ENCODE measurements around the gene MINDY1. TPM values are rescaled to one million over a fixed set of nuclear protein-coding genes. Genes with fewer than 3 reads are reported as not detected.

MINDY1 gene
- total RNA-seq, 1 donor from 2014 or later: 11.2 TPM

GRCh38 chr1:151036356-151036755 lies 29.7 kb upstream of the MINDY1 start, which contains the start of gene BNIPL:
Gene BNIPL, plus strand, starts transcription at chr1:151036586. Its CDS starts 140 bp downstream, at chr1:151036726.
- no peak within 1 kb of the TSS for H3K4me3 Mint-ChIP-seq (ENCODE audit: unreplicated experiment)

GRCh38 chr1:151035167-151035566 lies 28.5 kb upstream of the MINDY1 start:
- no peaks in the 10 kb centered on the region for H3K9me3 Mint-ChIP-seq (ENCODE audit: unreplicated experiment)
- H3K4me1 Mint-ChIP-seq (ENCODE audit: unreplicated experiment): no peaks in the 10 kb centered on the region
- no peak for DNase-seq (ENCODE audit: low spot score)
- H3K4me3 Mint-ChIP-seq (ENCODE audit: unreplicated experiment): peak overlapping the region; percentile 2
- TF ChIP-seq, protein P1, sequence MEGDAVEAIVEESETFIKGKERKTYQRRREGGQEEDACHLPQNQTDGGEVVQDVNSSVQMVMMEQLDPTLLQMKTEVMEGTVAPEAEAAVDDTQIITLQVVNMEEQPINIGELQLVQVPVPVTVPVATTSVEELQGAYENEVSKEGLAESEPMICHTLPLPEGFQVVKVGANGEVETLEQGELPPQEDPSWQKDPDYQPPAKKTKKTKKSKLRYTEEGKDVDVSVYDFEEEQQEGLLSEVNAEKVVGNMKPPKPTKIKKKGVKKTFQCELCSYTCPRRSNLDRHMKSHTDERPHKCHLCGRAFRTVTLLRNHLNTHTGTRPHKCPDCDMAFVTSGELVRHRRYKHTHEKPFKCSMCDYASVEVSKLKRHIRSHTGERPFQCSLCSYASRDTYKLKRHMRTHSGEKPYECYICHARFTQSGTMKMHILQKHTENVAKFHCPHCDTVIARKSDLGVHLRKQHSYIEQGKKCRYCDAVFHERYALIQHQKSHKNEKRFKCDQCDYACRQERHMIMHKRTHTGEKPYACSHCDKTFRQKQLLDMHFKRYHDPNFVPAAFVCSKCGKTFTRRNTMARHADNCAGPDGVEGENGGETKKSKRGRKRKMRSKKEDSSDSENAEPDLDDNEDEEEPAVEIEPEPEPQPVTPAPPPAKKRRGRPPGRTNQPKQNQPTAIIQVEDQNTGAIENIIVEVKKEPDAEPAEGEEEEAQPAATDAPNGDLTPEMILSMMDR (IDR thresholded peaks at IDR 0.05; ENCODE audit: unreplicated experiment): no peak
- no peaks in the 10 kb centered on the region for H3K27me3 Mint-ChIP-seq (ENCODE audit: unreplicated experiment)
- H3K27ac Mint-ChIP-seq (ENCODE audit: unreplicated experiment): no peak overlapping the region
- H3K36me3 Mint-ChIP-seq (ENCODE audit: low read depth, unreplicated experiment): peaks cover 25% of the 10 kb centered on the region

More at GRCh38 chr1:151036356-151036755, 29.7 kb upstream of the MINDY1 start, which contains the start of gene BNIPL:
- TF ChIP-seq, protein P1 (IDR thresholded peaks at IDR 0.05; ENCODE audit: unreplicated experiment): no peak
- H3K4me1 Mint-ChIP-seq (ENCODE audit: unreplicated experiment): no peaks in the 10 kb centered on the region
- no peak within 1 kb of the TSS for H3K27ac Mint-ChIP-seq (ENCODE audit: unreplicated experiment)
- no peaks in the 10 kb centered on the region for H3K27me3 Mint-ChIP-seq (ENCODE audit: unreplicated experiment)
- H3K36me3 Mint-ChIP-seq (ENCODE audit: low read depth, unreplicated experiment): peaks cover 21% of the 10 kb centered on the region
- DNase-seq (ENCODE audit: low spot score): no peak
- no peaks in the 10 kb centered on the region for H3K9me3 Mint-ChIP-seq (ENCODE audit: unreplicated experiment)

DNA sequence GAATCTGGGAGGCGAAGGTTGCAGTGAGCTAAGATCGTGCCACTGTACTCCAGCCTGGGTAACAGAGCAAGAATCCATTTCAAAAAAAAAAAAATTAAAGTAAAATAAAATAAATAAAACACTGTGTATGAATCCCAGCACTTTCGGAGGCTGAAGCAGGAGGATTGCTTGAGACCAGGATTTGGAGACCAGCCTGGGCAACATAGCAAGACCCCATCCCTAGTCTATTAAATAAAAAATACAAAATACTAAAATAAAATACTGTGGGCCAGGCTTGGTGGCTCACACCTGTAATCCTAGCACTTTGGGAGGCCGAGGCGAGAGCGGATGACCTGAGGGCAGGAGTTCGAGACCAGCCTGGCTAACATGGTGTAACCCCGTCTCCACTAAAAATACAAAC lies 25.5 kb upstream of the MINDY1 start:
- Mint-ChIP-seq H3K9me3 (ENCODE audit: unreplicated experiment) (no peaks in the 10 kb centered on the region), H3K4me3 (ENCODE audit: unreplicated experiment) (no peak overlapping the region), H3K4me1 (ENCODE audit: unreplicated experiment) (no peaks in the 10 kb centered on the region), H3K27ac (ENCODE audit: unreplicated experiment) (no peak overlapping the region), H3K27me3 (ENCODE audit: unreplicated experiment) (no peaks in the 10 kb centered on the region), H3K36me3 (ENCODE audit: low read depth, unreplicated experiment) (peaks cover 35% of the 10 kb centered on the region)
- TF ChIP-seq, protein P1 (IDR thresholded peaks at IDR 0.05; ENCODE audit: unreplicated experiment): no peak
- DNase-seq (ENCODE audit: low spot score): no peak

- no peak overlapping the region for H3K27ac Mint-ChIP-seq (ENCODE audit: unreplicated experiment)
- H3K27me3 Mint-ChIP-seq (ENCODE audit: unreplicated experiment): no peaks in the 10 kb centered on the region
- H3K9me3 Mint-ChIP-seq (ENCODE audit: unreplicated experiment): no peaks in the 10 kb centered on the region
- TF ChIP-seq, protein P1 (IDR thresholded peaks at IDR 0.05; ENCODE audit: unreplicated experiment): no peak
- H3K4me3 Mint-ChIP-seq (ENCODE audit: unreplicated experiment): peak overlapping the region; percentile 62
- H3K36me3 Mint-ChIP-seq (ENCODE audit: low read depth, unreplicated experiment): peaks cover 23% of the 10 kb centered on the region
- peaks cover 8% of the 10 kb centered on the region for H3K4me1 Mint-ChIP-seq (ENCODE audit: unreplicated experiment)
- DNase-seq (ENCODE audit: low spot score): no peak
Observed at GRCh38 chr1:151026460-151026859, 19.8 kb upstream of the MINDY1 start.

GRCh38 chr1:151024540-151025146 lies 17.9 kb upstream of the MINDY1 start:
- DNase-seq (ENCODE audit: low spot score): peak; percentile 88
- Mint-ChIP-seq H3K36me3 (ENCODE audit: low read depth, unreplicated experiment) (peaks cover 18% of the 10 kb centered on the region), H3K9me3 (ENCODE audit: unreplicated experiment) (no peaks in the 10 kb centered on the region), H3K4me1 (ENCODE audit: unreplicated experiment) (peaks cover 8% of the 10 kb centered on the region), H3K4me3 (ENCODE audit: unreplicated experiment) (no peak overlapping the region), H3K27me3 (ENCODE audit: unreplicated experiment) (no peaks in the 10 kb centered on the region), H3K27ac (ENCODE audit: unreplicated experiment) (no peak overlapping the region)
- TF ChIP-seq, protein P1 (IDR thresholded peaks at IDR 0.05; ENCODE audit: unreplicated experiment): peak; percentile 68

Data from endothelial cell (in vitro differentiated cells).